Tibial nerve (tissue), 3 donors: ENCODE data around the gene GAGE12J.
"Not testable (repeated sequence)": the region's sequence is repeated elsewhere in the genome, so short reads cannot be mapped to it uniquely, and the experiment has no call there.

Experiments used
- POLR2A ChIP-seq, 2 donors: fragments of 450-650 bp; IDR thresholded peaks; one replicate each; pipeline ENCODE4 v1.6.1; 2017; ENCODE audit warnings: antibody characterized with exemption in 2 of 2, mild to moderate bottlenecking in 2 of 2, moderate library complexity in 2 of 2
- TF ChIP-seq, protein P1 (sequence below), 5 experiments: fragments of 200-600 bp in 3 of 5; fragments of 450-650 bp in 2 of 5; sonication (generic) in 3 of 5; IDR thresholded peaks; one replicate each; pipeline ENCODE4 v1.5.1; 2016 to 2019; ENCODE audit warnings: antibody characterized with exemption in 5 of 5, mild to moderate bottlenecking in 3 of 5, moderate library complexity in 2 of 5

DNA sequence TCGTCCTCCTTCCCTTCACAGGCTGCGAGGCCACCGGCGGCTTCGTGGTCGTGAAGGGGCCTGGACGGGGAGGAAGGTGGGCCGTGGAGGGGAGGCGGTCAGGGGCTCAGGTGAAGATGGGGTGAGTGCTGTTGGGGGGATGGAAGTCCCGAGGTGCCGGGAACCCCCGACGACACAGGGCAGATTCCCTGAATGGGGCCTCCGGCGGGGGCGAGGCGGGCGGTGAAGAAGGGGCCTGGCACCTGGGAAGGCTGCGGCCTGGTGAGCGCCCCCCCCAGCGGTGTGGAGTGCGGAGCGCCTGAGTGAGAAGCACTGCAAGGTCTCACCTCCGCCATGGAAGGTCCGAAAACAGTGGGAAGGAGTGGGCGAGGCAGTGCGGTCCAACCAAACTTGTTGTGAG, 429 bp downstream of the GAGE12J start:
- TF ChIP-seq, protein P1, sequence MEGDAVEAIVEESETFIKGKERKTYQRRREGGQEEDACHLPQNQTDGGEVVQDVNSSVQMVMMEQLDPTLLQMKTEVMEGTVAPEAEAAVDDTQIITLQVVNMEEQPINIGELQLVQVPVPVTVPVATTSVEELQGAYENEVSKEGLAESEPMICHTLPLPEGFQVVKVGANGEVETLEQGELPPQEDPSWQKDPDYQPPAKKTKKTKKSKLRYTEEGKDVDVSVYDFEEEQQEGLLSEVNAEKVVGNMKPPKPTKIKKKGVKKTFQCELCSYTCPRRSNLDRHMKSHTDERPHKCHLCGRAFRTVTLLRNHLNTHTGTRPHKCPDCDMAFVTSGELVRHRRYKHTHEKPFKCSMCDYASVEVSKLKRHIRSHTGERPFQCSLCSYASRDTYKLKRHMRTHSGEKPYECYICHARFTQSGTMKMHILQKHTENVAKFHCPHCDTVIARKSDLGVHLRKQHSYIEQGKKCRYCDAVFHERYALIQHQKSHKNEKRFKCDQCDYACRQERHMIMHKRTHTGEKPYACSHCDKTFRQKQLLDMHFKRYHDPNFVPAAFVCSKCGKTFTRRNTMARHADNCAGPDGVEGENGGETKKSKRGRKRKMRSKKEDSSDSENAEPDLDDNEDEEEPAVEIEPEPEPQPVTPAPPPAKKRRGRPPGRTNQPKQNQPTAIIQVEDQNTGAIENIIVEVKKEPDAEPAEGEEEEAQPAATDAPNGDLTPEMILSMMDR (IDR thresholded peaks at IDR 0.05), result not testable (repeated sequence)
- TF ChIP-seq POLR2A (IDR thresholded peaks at IDR 0.05), result not testable (repeated sequence)
